HG03159 (cell line): ENCODE results near the gene FNTB.
"Not testable (repeated sequence)": the region's sequence is repeated elsewhere in the genome, so short reads cannot be mapped to it uniquely, and the experiment has no call there.

ENCODE experiments used
- ATAC-seq: cut with Tn5 transposase; IDR thresholded peaks from one replicate; pipeline ENCODE4 v1.9.1; 2021; ENCODE audit warnings: mild to moderate bottlenecking, moderate library complexity; ENCODE audit not compliant: unreplicated experiment

FNTB gene

GRCh38 chr14:65010211-65010931 lies 23.7 kb downstream of the FNTB start:
- no peak for ATAC-seq

- ATAC-seq: no peak
Observed at GRCh38 chr14:65011538-65011937, 24.8 kb downstream of the FNTB start.

- ATAC-seq: no peak
Observed at GRCh38 chr14:65012353-65012752, 25.7 kb downstream of the FNTB start.

GRCh38 chr14:65015391-65015790 lies 28.7 kb downstream of the FNTB start:
- ATAC-seq: no peak

GRCh38 chr14:65016471-65016870 lies 29.8 kb downstream of the FNTB start:
- ATAC-seq: no peak

GRCh38 chr14:65019944-65020566 lies 33.4 kb downstream of the FNTB start:
- ATAC-seq: no peak

- ATAC-seq: no peak
Observed at GRCh38 chr14:65024957-65025356, 38.3 kb downstream of the FNTB start.

GRCh38 chr14:65025818-65026217 lies 39.1 kb downstream of the FNTB start:
- ATAC-seq: no peak

- no peak for ATAC-seq
Observed at GRCh38 chr14:65026526-65026925, 39.8 kb downstream of the FNTB start.

- no peak for ATAC-seq
Observed at GRCh38 chr14:65027127-65027799, 40.6 kb downstream of the FNTB start.

GRCh38 chr14:65028937-65029336 lies 42.2 kb downstream of the FNTB start:
- ATAC-seq: no peak

GRCh38 chr14:65031321-65031720 lies 44.6 kb downstream of the FNTB start:
- ATAC-seq: not testable (repeated sequence)

- ATAC-seq: no peak
Observed at GRCh38 chr14:65032319-65032718, 45.6 kb downstream of the FNTB start.

- ATAC-seq: no peak
Observed at GRCh38 chr14:65033181-65033580, 46.5 kb downstream of the FNTB start.

GRCh38 chr14:65034021-65034420 lies 47.3 kb downstream of the FNTB start:
- ATAC-seq: no peak

GRCh38 chr14:65035049-65035448 lies 48.4 kb downstream of the FNTB start:
- no peak for ATAC-seq

GRCh38 chr14:65038966-65039365 lies 52.3 kb downstream of the FNTB start:
- ATAC-seq: no peak

GRCh38 chr14:65040666-65041433 lies 54.2 kb downstream of the FNTB start:
- no peak for ATAC-seq

GRCh38 chr14:65041434-65041915 lies 54.8 kb downstream of the FNTB start:
- ATAC-seq: no peak

GRCh38 chr14:65042296-65042695 lies 55.6 kb downstream of the FNTB start:
- no peak for ATAC-seq

- ATAC-seq: peak; percentile 75
Observed at GRCh38 chr14:65042731-65043372, 56.2 kb downstream of the FNTB start.
